Stimulated activated CD8-positive, alpha-beta memory T cell treated with anti-CD3 and anti-CD28 coated beads, Interleukin-2, amount 100 ng/mL, for 48 hours (primary cell): ENCODE results near the gene NACC2.

Experiments used
- DNase-seq, 2 donors: peaks; one replicate each; pipeline ENCODE4 v3.0.0-alpha.2; 2020; ENCODE audit warnings: low read depth in 2 of 2

The NACC2 gene

DNA sequence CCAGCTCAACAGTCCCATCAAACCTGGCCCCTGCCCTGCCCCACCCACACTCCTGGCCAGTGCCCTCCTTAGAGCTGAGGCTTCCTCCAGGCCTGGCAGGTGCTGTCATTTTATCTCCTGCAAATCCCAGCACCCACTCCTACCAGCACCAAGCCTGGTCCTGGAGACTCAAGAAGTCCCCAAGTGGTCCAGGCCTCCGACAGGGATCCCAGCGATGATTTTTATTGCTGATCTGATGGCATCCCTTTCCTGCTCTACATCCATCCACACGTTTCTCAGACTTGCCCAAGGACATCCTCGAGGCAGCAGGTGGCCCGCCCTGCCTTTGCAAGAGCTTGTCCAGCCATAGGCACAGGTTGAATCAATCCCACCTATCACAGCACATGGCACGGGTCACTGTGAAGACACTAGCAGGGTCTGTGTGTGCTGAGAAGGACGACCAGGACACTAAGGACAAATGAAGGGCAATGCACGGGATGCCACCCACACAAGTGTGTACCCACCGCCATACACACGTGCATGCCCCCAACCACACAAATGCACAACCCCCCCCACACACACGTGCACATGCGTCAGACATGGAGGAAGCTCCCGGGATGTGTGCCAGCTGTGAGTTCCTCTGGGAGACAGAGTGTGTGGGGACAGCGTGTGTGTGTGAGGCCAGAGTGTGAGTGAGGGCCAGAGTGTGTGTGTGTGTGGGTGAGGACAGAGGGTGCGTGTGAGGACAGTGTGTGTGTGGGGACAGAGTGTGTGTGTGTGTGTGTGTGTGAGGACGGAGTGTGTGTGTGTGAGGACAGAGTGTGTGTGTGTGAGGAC, 71.5 kb downstream of the NACC2 start:
- DNase-seq: no peak

DNA sequence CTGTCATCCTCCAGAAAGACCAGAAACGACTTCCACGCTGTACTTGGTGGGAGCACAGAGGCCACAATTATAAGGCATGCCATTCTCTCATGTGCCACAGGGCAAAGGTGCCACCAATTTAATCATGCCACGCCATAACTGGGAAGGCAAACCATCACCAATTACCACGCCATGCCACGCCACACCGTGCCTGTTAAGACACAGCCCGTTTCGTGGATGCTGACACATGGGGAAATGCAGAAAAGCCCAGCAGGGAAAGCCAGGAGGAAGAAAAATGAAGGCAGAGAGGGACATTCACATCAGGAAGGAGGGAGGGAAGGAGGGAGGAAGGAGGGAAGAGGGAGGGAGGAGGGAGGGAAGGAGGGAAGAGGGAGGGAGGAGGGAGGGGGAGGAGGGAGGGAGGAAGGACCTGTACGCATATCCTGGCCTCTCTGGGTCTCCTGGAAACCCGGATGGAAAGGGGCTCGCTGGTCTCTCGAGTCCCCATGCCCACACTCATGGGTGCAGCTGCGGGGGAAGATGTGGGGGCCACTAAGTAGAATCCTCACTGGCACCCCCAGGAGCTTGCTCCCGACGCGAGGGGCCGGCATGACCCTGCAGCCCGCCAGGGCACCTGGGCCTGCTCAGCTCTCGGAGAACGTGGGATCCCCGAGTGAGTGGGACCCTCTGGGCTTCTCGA, 72.2 kb downstream of the NACC2 start:
- no peak for DNase-seq

- DNase-seq: no peak
These were observed 73.0 kb downstream of the NACC2 start for GRCh38 chr9:136021872-136022681.

- no peak for DNase-seq
These were observed 73.8 kb downstream of the NACC2 start for GRCh38 chr9:136021171-136021871.

DNA sequence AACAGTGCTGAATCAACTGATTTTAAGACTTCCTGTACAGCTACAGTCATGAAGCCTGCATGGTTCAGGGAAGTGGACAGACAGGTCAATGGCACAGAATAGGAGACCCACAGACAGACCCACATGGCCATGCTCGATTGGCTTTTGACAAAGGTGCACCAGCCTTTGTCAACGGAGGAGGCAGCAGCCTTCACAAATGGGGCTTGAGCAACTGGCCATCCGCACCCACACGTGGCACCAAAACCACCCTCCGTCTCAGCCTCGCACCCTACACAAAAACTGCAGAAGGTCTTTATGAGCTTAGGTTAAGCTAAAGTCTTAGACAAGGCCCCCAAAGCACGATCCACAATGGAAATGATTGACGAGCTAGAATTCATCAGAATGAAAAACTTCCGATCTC, 74.4 kb downstream of the NACC2 start:
- DNase-seq: no peak

DNA sequence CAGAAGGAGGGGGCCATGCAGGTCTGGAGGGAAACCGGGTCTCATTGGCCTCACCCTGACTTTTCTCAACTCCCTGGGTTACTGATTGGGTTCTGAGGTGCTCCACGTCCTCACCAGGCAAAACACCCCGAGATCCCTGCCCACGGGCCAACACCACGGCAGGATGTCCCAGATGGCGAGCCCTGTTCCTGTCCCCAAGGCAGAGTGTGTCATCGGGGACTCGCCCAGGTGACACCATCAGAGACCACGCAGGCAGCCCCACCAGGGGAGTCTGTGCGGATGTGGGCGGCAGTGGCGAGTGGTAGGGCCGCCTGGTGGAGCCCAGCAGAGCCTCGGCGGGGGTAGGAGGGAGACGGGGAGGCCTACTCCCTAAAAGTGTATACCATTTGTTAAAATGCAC, 74.9 kb downstream of the NACC2 start:
- DNase-seq: no peak

DNA sequence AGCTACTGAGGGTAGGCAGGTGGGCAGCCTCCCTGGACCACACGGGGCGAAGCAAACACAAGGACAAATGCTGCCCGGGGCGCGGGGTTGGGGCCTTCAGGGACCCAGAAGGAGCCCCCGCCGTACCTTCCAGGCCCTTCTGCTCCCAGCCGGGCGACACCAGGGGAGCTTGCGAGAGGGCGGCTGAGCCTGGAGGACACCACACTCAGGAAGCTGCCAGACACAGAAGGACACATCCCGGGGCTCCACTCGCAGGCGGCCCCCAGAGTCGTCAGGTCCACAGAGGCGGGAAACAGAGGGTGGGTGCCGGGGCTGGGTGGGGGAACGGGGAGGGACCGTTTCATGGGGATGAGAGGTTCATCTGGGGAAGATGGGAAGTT, 75.4 kb downstream of the NACC2 start:
- DNase-seq: no peak

- DNase-seq: no peak
These were observed 75.9 kb downstream of the NACC2 start for GRCh38 chr9:136019041-136019680.

DNA sequence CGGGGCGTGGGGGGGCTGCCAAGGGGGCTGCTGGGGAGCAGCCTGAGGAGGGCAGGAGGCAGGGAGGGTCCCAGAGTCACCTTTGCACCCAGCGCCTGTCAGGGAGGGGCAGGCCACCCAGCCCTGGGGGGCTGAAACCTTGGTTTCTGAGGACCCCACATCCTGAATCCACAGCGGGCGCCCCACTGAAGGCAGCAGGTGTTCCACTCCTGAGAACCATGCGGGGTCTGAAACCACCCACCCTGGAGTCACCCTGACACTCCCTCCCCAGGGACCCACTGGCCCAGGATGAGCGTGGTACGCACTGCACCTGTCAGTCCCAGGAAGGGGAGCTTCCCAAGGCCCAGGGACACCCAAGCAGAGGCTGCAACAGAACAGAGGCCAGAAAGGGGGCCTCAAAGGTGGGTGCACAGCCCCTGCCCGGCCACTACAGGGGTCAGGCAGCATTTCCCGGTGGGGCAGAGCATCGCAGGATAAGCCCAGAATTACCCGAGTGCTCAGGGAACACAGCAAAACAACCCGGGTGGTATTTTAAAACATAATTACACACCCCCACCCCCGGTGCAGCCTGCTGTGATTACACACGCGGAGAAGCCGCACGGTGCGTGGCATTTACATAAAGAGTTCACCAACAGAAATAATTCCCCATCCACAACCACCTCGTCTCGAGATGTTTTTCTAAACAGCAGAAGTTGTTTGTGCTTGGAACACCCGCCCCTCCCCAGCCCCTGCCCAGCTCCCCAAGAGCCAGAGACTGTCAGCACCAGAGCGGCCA, 76.6 kb downstream of the NACC2 start:
- DNase-seq: no peak

DNA sequence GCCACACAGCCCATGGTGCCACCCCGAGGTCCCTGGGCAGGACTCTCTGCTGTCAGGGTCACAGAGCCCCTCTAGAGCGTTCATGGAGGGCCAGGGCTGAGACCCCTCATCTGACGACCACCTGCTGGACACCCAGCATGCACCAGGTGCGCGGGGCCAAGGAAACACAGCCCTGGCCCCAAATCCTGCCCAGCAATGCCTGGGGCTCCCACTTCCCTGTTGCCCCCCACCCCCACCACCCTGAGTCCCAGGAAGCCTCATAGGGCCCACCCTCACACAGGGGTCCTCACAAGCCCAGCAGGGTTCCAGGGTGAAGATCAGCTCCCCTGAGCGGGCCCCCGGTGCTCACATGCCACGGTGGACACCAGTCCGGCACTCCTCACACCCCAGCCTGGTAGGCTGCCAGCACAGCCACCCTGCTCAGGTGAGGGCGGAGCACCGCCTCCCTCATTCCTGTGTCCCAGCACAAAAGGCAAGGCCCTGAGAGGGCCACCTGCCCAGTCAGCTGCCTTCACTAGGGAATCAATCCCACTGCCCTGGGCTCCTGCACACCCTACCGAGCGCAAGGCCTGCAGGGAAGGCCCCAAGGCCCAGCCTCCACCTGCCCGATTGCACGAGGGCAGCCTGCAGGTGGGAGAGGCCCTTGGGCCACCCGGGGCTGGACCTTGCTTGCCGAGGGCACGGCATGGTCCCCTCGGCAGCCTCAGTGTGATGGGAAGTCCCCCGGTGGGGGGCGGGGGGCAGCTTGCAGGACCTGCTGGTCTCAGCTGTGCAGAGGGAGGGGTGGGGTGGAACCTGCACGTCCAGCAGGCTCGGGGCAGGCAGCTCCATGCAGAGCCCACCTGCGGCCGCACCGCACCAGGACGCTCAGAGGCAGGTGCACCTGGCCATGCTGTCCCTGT, 77.5 kb downstream of the NACC2 start:
- no peak for DNase-seq

- DNase-seq: no peak
These were observed 78.4 kb downstream of the NACC2 start for GRCh38 chr9:136016572-136017288.

- DNase-seq: no peak
These were observed 79.2 kb downstream of the NACC2 start for GRCh38 chr9:136015656-136016571.

GRCh38 chr9:136014924-136015633, 80.0 kb downstream of the NACC2 start:
- DNase-seq: no peak

- DNase-seq: no peak
These were observed 80.8 kb downstream of the NACC2 start for GRCh38 chr9:136014147-136014923.

- DNase-seq: no peak
These were observed 81.5 kb downstream of the NACC2 start for GRCh38 chr9:136013524-136014034.

- no peak for DNase-seq
These were observed 82.0 kb downstream of the NACC2 start for GRCh38 chr9:136013116-136013515.
